LHCN-M2 (cell line): ENCODE data around the gene COL16A1. TPM values are rescaled to one million over a fixed set of nuclear protein-coding genes. Genes with fewer than 3 reads are reported as not detected.

Experiments used
- DNase-seq: peaks from one replicate; pipeline ENCODE4 v3.0.0-alpha.2; 2012; ENCODE audit warnings: low read depth
- total RNA-seq: library from RNA; depleted of rRNA; stranded (reverse); fragments of >200 nt; gene quantifications from 2 replicates; pipeline ENCODE4 v1.2.3, GENCODE V29; 2014

The COL16A1 gene
- total RNA-seq, 1 experiment from 2014 or later, result 9.8 TPM

GRCh38 chr1:31688233-31688918, 15.4 kb downstream of the COL16A1 start:
- no peak for DNase-seq

- no peak for DNase-seq
Observed at GRCh38 chr1:31687601-31688000, 16.2 kb downstream of the COL16A1 start.

GRCh38 chr1:31685795-31686194, 18.0 kb downstream of the COL16A1 start:
- no peak for DNase-seq

GRCh38 chr1:31683997-31684396, 19.8 kb downstream of the COL16A1 start:
- no peak for DNase-seq

GRCh38 chr1:31681415-31681814, 22.4 kb downstream of the COL16A1 start:
- DNase-seq, result no peak

GRCh38 chr1:31679676-31680230, 24.1 kb downstream of the COL16A1 start:
- DNase-seq, result no peak

GRCh38 chr1:31679091-31679490, 24.7 kb downstream of the COL16A1 start:
- DNase-seq, result no peak

GRCh38 chr1:31678681-31679080, 25.1 kb downstream of the COL16A1 start:
- no peak for DNase-seq

GRCh38 chr1:31677949-31678348, 25.9 kb downstream of the COL16A1 start:
- no peak for DNase-seq

- no peak for DNase-seq
Observed at GRCh38 chr1:31677401-31677800, 26.4 kb downstream of the COL16A1 start.

GRCh38 chr1:31675756-31676155, 28.1 kb downstream of the COL16A1 start:
- DNase-seq, result no peak

GRCh38 chr1:31675161-31675560, 28.7 kb downstream of the COL16A1 start:
- no peak for DNase-seq

GRCh38 chr1:31674626-31675025, 29.2 kb downstream of the COL16A1 start:
- DNase-seq, result no peak

GRCh38 chr1:31673433-31673832, 30.4 kb downstream of the COL16A1 start:
- DNase-seq, result no peak

- DNase-seq, result peak; percentile 67
Observed at GRCh38 chr1:31672986-31673385, 30.8 kb downstream of the COL16A1 start.

- DNase-seq, result no peak
Observed at GRCh38 chr1:31671561-31672201, 32.1 kb downstream of the COL16A1 start.

GRCh38 chr1:31671147-31671546, 32.7 kb downstream of the COL16A1 start:
- no peak for DNase-seq

- no peak for DNase-seq
Observed at GRCh38 chr1:31670593-31670964, 33.2 kb downstream of the COL16A1 start.

- peak; percentile 25 for DNase-seq
Observed at GRCh38 chr1:31669786-31670592, 33.8 kb downstream of the COL16A1 start.

GRCh38 chr1:31669433-31669785, 34.4 kb downstream of the COL16A1 start:
- DNase-seq, result no peak

- no peak for DNase-seq
Observed at GRCh38 chr1:31668303-31668883, 35.4 kb downstream of the COL16A1 start.
